Measurements from ENCODE around the gene OPA1. TPM values are rescaled to one million over a fixed set of nuclear protein-coding genes. Genes with fewer than 3 reads are reported as not detected.

OPA1 gene
- total and polyA plus RNA-seq, 2 of the 8 experiments (the other 6 are each of a cell fraction or from before 2014, with no cell fraction given): 20.3 to 109 TPM

DNA sequence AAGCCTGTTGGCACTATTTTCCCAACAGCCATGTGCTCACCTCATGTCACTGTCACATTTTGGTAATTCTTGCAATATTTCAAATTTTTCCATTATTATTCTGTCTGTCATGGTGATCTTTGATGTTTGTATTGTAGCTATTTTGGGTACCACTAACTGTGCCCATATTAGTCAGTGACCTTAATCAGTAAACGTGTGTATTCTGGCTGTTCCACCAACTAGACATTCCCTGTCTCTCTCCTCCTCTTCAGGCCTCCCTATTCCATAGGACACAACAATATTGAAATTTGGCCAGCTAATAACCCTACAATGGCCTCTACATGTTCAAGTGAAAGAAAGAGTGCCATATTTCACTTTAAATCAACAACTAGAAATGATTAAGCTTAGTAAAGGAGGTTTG, 88.6 kb downstream of the OPA1 start (continued):
- TF ChIP-seq SUZ12 (IDR thresholded peaks at IDR 0.05; ENCODE audit: low read length) (no peak), CTBP2 (IDR thresholded peaks at IDR 0.05; ENCODE audit: borderline replicate concordance, insufficient read depth, insufficient read length, low read length) (no peak), TCF12 (IDR thresholded peaks at IDR 0.05; ENCODE audit: low read depth, low read length) (no peak), CHD2 (IDR thresholded peaks at IDR 0.05; ENCODE audit: low read length) (no peak), SRF (IDR thresholded peaks at IDR 0.05; ENCODE audit: low read depth, low read length) (no peak), SIX5 (IDR thresholded peaks at IDR 0.05; ENCODE audit: low read depth, low read length) (no peak)

All from H1 (cell line).